DND-41 (cell line): ENCODE results near the gene PIK3R6.

Source experiments
- ATAC-seq: fragments of 200-7000 bp; cut with Tn5 transposase; 3 replicates; pipeline ENCODE4 v1.9.1; 2021; ENCODE audit warnings: low read depth; ENCODE audit not compliant: insufficient read depth
- DNase-seq: peaks from one replicate; pipeline ENCODE4 v3.0.0-alpha.2; 2020
- H2AFZ ChIP-seq: 2 replicates; pipeline ENCODE4 v1.6.0; 2012; ENCODE audit warnings: low read depth, low read length
- H3K27ac ChIP-seq: 2 replicates; pipeline ENCODE4 v1.5.1; 2012; ENCODE audit warnings: low read length, inconsistent platforms
- H3K27me3 ChIP-seq: fragments of 200-600 bp; sonication (generic); 2 replicates; pipeline ENCODE4 v1.6.0; 2012; ENCODE audit warnings: low read length, mild to moderate bottlenecking, inconsistent platforms; ENCODE audit not compliant: insufficient read depth, poor library complexity
- H3K36me3 ChIP-seq: 2 replicates; pipeline ENCODE4 v1.5.1; 2012; ENCODE audit warnings: low read length, inconsistent platforms; ENCODE audit not compliant: insufficient read depth
- H3K4me1 ChIP-seq: 2 replicates; pipeline ENCODE4 v1.5.1; 2012; ENCODE audit warnings: mild to moderate bottlenecking, low read length; ENCODE audit not compliant: insufficient read depth
- H3K4me2 ChIP-seq: 2 replicates; pipeline ENCODE4 v1.6.0; 2012; ENCODE audit warnings: mild to moderate bottlenecking, moderate library complexity, low read length, inconsistent platforms; ENCODE audit not compliant: insufficient read depth
- H3K4me3 ChIP-seq, 2 experiments: fragments of 200-600 bp in 1 of 2; shearing (Covaris generic) in 1 of 2; 2 replicates each; pipeline ENCODE4 v1.5.1; 2012 to 2016; ENCODE audit warnings: inconsistent platforms in 2 of 2, low read length in 2 of 2, mild to moderate bottlenecking in 2 of 2, low read depth in 1 of 2, moderate library complexity in 1 of 2
- H3K79me2 ChIP-seq: 2 replicates; pipeline ENCODE4 v1.6.0; 2012; ENCODE audit warnings: low read length, inconsistent platforms; ENCODE audit not compliant: insufficient read depth
- H3K9ac ChIP-seq: 2 replicates; pipeline ENCODE4 v1.6.0; 2012; ENCODE audit warnings: low read depth, mild to moderate bottlenecking, inconsistent platforms, low read length, moderate library complexity
- H3K9me3 ChIP-seq: 2 replicates; pipeline ENCODE4 v1.5.1; 2012; ENCODE audit warnings: low read length, moderate library complexity, mild to moderate bottlenecking, inconsistent platforms; ENCODE audit not compliant: insufficient read depth, severe bottlenecking
- H4K20me1 ChIP-seq: 2 replicates; pipeline ENCODE4 v1.6.0; 2012; ENCODE audit warnings: low read length; ENCODE audit not compliant: insufficient read depth
- CTCF ChIP-seq: IDR thresholded peaks from 2 replicates; pipeline ENCODE4 v1.5.1; 2012; ENCODE audit warnings: borderline replicate concordance, low read length, moderate library complexity, mild to moderate bottlenecking; ENCODE audit not compliant: poor library complexity, severe bottlenecking; ENCODE audit errors: extremely low read depth
- EZH2 ChIP-seq: IDR thresholded peaks from 3 replicates; pipeline ENCODE4 v1.6.1; 2012; ENCODE audit warnings: borderline replicate concordance, low read depth, mild to moderate bottlenecking, moderate library complexity, low read length, inconsistent platforms; ENCODE audit not compliant: severe bottlenecking

Gene PIK3R6

GRCh38 chr17:8843344-8843743, 24.1 kb downstream of the PIK3R6 start:
- Histone ChIP-seq H4K20me1 (no peaks in the 10 kb centered on the region; the same call in 1 of the 2 replicates), H3K9ac (peak overlapping the region; percentile 17; the same call in 1 of the 2 replicates), H3K4me2 (no peak overlapping the region), H3K27ac (peak overlapping the region; percentile 72), H3K9me3 (no peaks in the 10 kb centered on the region), H3K4me1 (peaks cover 30% of the 10 kb centered on the region), H3K36me3 (peaks cover 57% of the 10 kb centered on the region), H2AFZ (no peak overlapping the region), H3K4me3 (no peak overlapping the region), H3K79me2 (no peaks in the 10 kb centered on the region), H3K27me3 (no peaks in the 10 kb centered on the region)
- TF ChIP-seq EZH2 (no peak), CTCF (no peak)
- ATAC-seq, result peak; percentile 69
- no peak for DNase-seq

GRCh38 chr17:8841844-8842243, 25.6 kb downstream of the PIK3R6 start:
- TF ChIP-seq CTCF (no peak), EZH2 (no peak)
- no peak for ATAC-seq
- no peak overlapping the region for H3K4me2 ChIP-seq

GRCh38 chr17:8839410-8839935, 28.0 kb downstream of the PIK3R6 start:
- Histone ChIP-seq H2AFZ (no peak overlapping the region), H4K20me1 (no peaks in the 10 kb centered on the region; the same call in 1 of the 2 replicates), H3K27me3 (no peaks in the 10 kb centered on the region), H3K36me3 (peaks cover 64% of the 10 kb centered on the region), H3K4me2 (no peak overlapping the region), H3K9me3 (no peaks in the 10 kb centered on the region), H3K4me1 (peaks cover 26% of the 10 kb centered on the region), H3K4me3 (no peak overlapping the region), H3K9ac (no peak overlapping the region), H3K27ac (peak overlapping the region; percentile 11; the same call in 1 of the 2 replicates), H3K79me2 (no peaks in the 10 kb centered on the region)
- no peak for TF ChIP-seq EZH2
- no peak for TF ChIP-seq CTCF
- no peak for DNase-seq
- ATAC-seq, result no peak

More at GRCh38 chr17:8841844-8842243, 25.6 kb downstream of the PIK3R6 start:
- H3K4me1 ChIP-seq, result peaks cover 30% of the 10 kb centered on the region
- DNase-seq, result no peak
- no peaks in the 10 kb centered on the region for H3K79me2 ChIP-seq
- no peak overlapping the region for H3K4me3 ChIP-seq
- H3K27me3 ChIP-seq, result no peaks in the 10 kb centered on the region
- H3K9ac ChIP-seq, result no peak overlapping the region
- no peaks in the 10 kb centered on the region; the same call in 1 of the 2 replicates for H4K20me1 ChIP-seq
- H3K27ac ChIP-seq, result peak overlapping the region; percentile 72
- no peaks in the 10 kb centered on the region for H3K9me3 ChIP-seq
- no peak overlapping the region for H2AFZ ChIP-seq
- peaks cover 56% of the 10 kb centered on the region for H3K36me3 ChIP-seq
